VCaP (cell line): ENCODE data around the gene SLC4A1.

Experiments
- H3K27ac ChIP-seq: fragments of 450-650 bp; 2 replicates; pipeline ENCODE4 v1.5.1; 2017
- CTCF ChIP-seq: fragments of 450-650 bp; conservative IDR thresholded peaks from 2 replicates; pipeline ENCODE4 v1.5.1; 2017; ENCODE audit warnings: mild to moderate bottlenecking, moderate library complexity

The SLC4A1 gene

GRCh38 chr17:44267818-44268490, at the start of gene SLC4A1:
Gene SLC4A1, minus strand, starts transcription at chr17:44268135. Its CDS starts 5,269 bp downstream, at chr17:44262866.
- no peak for TF ChIP-seq CTCF
- peak within 1 kb of the TSS; percentile 32; the same call in 1 of the 2 replicates for H3K27ac ChIP-seq

- no peak for TF ChIP-seq CTCF
- H3K27ac ChIP-seq: no peak overlapping the region
Observed at GRCh38 chr17:44317545-44317944, 49.6 kb upstream of the SLC4A1 start.

GRCh38 chr17:44315760-44316731, 48.1 kb upstream of the SLC4A1 start:
- TF ChIP-seq CTCF: no peak
- peak overlapping the region; percentile 83 for H3K27ac ChIP-seq

- TF ChIP-seq CTCF: no peak
- peak overlapping the region; percentile 83 for H3K27ac ChIP-seq
Observed at GRCh38 chr17:44314869-44315661, 47.1 kb upstream of the SLC4A1 start.

GRCh38 chr17:44314524-44314868, 46.6 kb upstream of the SLC4A1 start:
- H3K27ac ChIP-seq: peak overlapping the region; percentile 83
- TF ChIP-seq CTCF: no peak

- TF ChIP-seq CTCF: no peak
- H3K27ac ChIP-seq: peak overlapping the region; percentile 83
Observed at GRCh38 chr17:44314031-44314430, 46.1 kb upstream of the SLC4A1 start.
